Neural cell (in vitro differentiated cells): ENCODE results near the gene GSS. TPM values are rescaled to one million over a fixed set of nuclear protein-coding genes. Genes with fewer than 3 reads are reported as not detected.

ENCODE experiments used
- H2AFZ ChIP-seq: fragments of 200-600, 300-800 bp; sonication (generic), shearing (Covaris generic); 2 replicates; pipeline ENCODE4 v1.6.0; 2014; ENCODE audit warnings: low read depth, mild to moderate bottlenecking, antibody characterized with exemption, low read length, moderate library complexity
- H3F3A ChIP-seq: fragments of 200-600 bp; shearing (Covaris generic); 2 replicates; pipeline ENCODE4 v1.6.1; 2016; ENCODE audit warnings: mild to moderate bottlenecking, moderate library complexity, mixed read lengths, antibody characterized with exemption, low read length; ENCODE audit not compliant: insufficient read depth, poor library complexity, severe bottlenecking
- H3K27ac ChIP-seq: fragments of 200-600, 300-800 bp; sonication (generic), shearing (Covaris generic); 2 replicates; pipeline ENCODE4 v1.5.1; 2014; ENCODE audit warnings: mild to moderate bottlenecking, low read length, moderate library complexity
- H3K27me3 ChIP-seq: fragments of 300-800, 200-600 bp; sonication (generic), shearing (Covaris generic); 2 replicates; pipeline ENCODE4 v1.6.0; 2014; ENCODE audit warnings: mild to moderate bottlenecking, low read depth, low read length, moderate library complexity; ENCODE audit not compliant: insufficient read depth
- H3K36me3 ChIP-seq: fragments of 300-800, 200-600 bp; sonication (generic), shearing (Covaris generic); 2 replicates; pipeline ENCODE4 v1.5.1; 2014; ENCODE audit warnings: mild to moderate bottlenecking, antibody characterized with exemption, low read length, moderate library complexity; ENCODE audit not compliant: insufficient read depth
- H3K4me2 ChIP-seq: fragments of 300-800, 200-600 bp; sonication (generic), shearing (Covaris generic); 2 replicates; pipeline ENCODE4 v1.6.0; 2014; ENCODE audit warnings: mild to moderate bottlenecking, low read length
- H3K4me3 ChIP-seq: fragments of 300-800, 200-600 bp; sonication (generic), shearing (Covaris generic); 2 replicates; pipeline ENCODE4 v1.5.1; 2014; ENCODE audit warnings: mild to moderate bottlenecking, low read length, moderate library complexity
- H3K79me2 ChIP-seq: fragments of 200-600 bp; shearing (Covaris generic); replicated peaks from 2 replicates; pipeline ENCODE4 v1.6.0; 2014; ENCODE audit warnings: mild to moderate bottlenecking, low read length, moderate library complexity; ENCODE audit not compliant: insufficient read depth
- H3K9ac ChIP-seq: fragments of 300-800, 200-600 bp; sonication (generic), shearing (Covaris generic); 2 replicates; pipeline ENCODE4 v1.6.1; 2016; ENCODE audit warnings: mild to moderate bottlenecking, low read length, mixed read lengths
- H3K9me2 ChIP-seq: fragments of 200-600 bp; shearing (Covaris generic); 2 replicates; pipeline ENCODE4 v1.6.1; 2016; ENCODE audit warnings: mild to moderate bottlenecking, low read length, mixed read lengths; ENCODE audit not compliant: insufficient read depth
- H3K9me3 ChIP-seq: fragments of 200-600, 300-800 bp; sonication (generic), shearing (Covaris generic); 2 replicates; pipeline ENCODE4 v1.6.1; 2016; ENCODE audit warnings: mild to moderate bottlenecking, mixed run types, low read length, moderate library complexity, mixed read lengths
- H4K20me1 ChIP-seq: fragments of 200-600 bp; shearing (Covaris generic); 2 replicates; pipeline ENCODE4 v1.6.1; 2016; ENCODE audit warnings: mild to moderate bottlenecking, mixed run types; ENCODE audit not compliant: insufficient read depth
- CTCF ChIP-seq: fragments of 450-650 bp; IDR thresholded peaks from 2 replicates; pipeline ENCODE4 v1.5.1; 2014; ENCODE audit warnings: antibody characterized with exemption, mild to moderate bottlenecking, moderate library complexity; ENCODE audit not compliant: poor library complexity, severe bottlenecking
- EP300 ChIP-seq: fragments of 450-650 bp; conservative IDR thresholded peaks from 2 replicates; pipeline ENCODE4 v1.6.1; 2014; ENCODE audit warnings: antibody characterized with exemption, mild to moderate bottlenecking, moderate library complexity; ENCODE audit not compliant: poor library complexity, severe bottlenecking
- EZH2 ChIP-seq: fragments of 200-600, 300-800 bp; shearing (Covaris generic), sonication (generic); IDR thresholded peaks from 2 replicates; pipeline ENCODE4 v1.6.1; 2014; ENCODE audit warnings: antibody characterized with exemption, low read length, borderline replicate concordance, mild to moderate bottlenecking; ENCODE audit not compliant: insufficient read depth, poor library complexity, severe bottlenecking
- MXI1 ChIP-seq: fragments of 450-650 bp; conservative IDR thresholded peaks from 2 replicates; pipeline ENCODE4 v1.6.1; 2014; ENCODE audit warnings: antibody characterized with exemption, mild to moderate bottlenecking; ENCODE audit not compliant: poor library complexity, severe bottlenecking
- POLR2AphosphoS5 ChIP-seq: IDR thresholded peaks from 2 replicates; pipeline ENCODE4 v1.6.1; 2012
- RAD21 ChIP-seq: fragments of 450-650 bp; conservative IDR thresholded peaks from 2 replicates; pipeline ENCODE4 v1.6.1; 2014; ENCODE audit warnings: antibody characterized with exemption, mild to moderate bottlenecking, moderate library complexity
- REST ChIP-seq: IDR thresholded peaks from 2 replicates; pipeline ENCODE4 v1.6.1; 2012; ENCODE audit warnings: borderline replicate concordance
- SMC3 ChIP-seq: fragments of 450-650 bp; conservative IDR thresholded peaks from 2 replicates; pipeline ENCODE4 v1.6.1; 2014; ENCODE audit warnings: antibody characterized with exemption, mild to moderate bottlenecking, moderate library complexity; ENCODE audit not compliant: poor library complexity
- TAF1 ChIP-seq: IDR thresholded peaks from 2 replicates; pipeline ENCODE4 v1.6.1; 2012; ENCODE audit warnings: low read depth
- polyA plus RNA-seq: library from polyadenylated mRNA; depleted of rRNA; stranded (reverse); fragments of >200 nt; gene quantifications from 2 replicates; pipeline ENCODE4 v1.2.3, GENCODE V29; 2014

Gene GSS
- polyA plus RNA-seq, 1 donor from 2014 or later = 173 TPM

GRCh38 chr20:34989670-34990069 lies 34.1 kb upstream of the GSS start:
- Histone ChIP-seq H3K27me3 (no peaks in the 10 kb centered on the region), H2AFZ (no peak overlapping the region), H3K79me2 (no peaks in the 10 kb centered on the region), H3F3A (no peaks in the 10 kb centered on the region), H3K27ac (no peak overlapping the region), H4K20me1 (no peaks in the 10 kb centered on the region), H3K4me2 (no peak overlapping the region), H3K4me3 (no peak overlapping the region), H3K9ac (no peak overlapping the region), H3K9me3 (no peaks in the 10 kb centered on the region), H3K9me2 (no peaks in the 10 kb centered on the region), H3K36me3 (no peaks in the 10 kb centered on the region)
- TF ChIP-seq TAF1 (no peak), RAD21 (no peak), REST (no peak), POLR2AphosphoS5 (no peak), MXI1 (no peak), EZH2 (no peak), CTCF (no peak), EP300 (no peak), SMC3 (no peak)

GRCh38 chr20:34989118-34989517 lies 33.5 kb upstream of the GSS start:
- no peaks in the 10 kb centered on the region for H4K20me1 ChIP-seq
- H2AFZ ChIP-seq = no peak overlapping the region
- no peaks in the 10 kb centered on the region for H3K9me2 ChIP-seq
- H3K4me2 ChIP-seq = no peak overlapping the region
- no peaks in the 10 kb centered on the region for H3K9me3 ChIP-seq
- H3K27ac ChIP-seq = no peak overlapping the region
- H3K9ac ChIP-seq = no peak overlapping the region
- no peaks in the 10 kb centered on the region for H3K79me2 ChIP-seq
- TF ChIP-seq TAF1 = no peak
- no peak for TF ChIP-seq REST
- TF ChIP-seq RAD21 = no peak
- no peak for TF ChIP-seq EP300
- TF ChIP-seq SMC3 = no peak
- TF ChIP-seq CTCF = no peak
- no peak for TF ChIP-seq POLR2AphosphoS5
- no peak for TF ChIP-seq MXI1
- no peak for TF ChIP-seq EZH2
- H3K4me3 ChIP-seq = no peak overlapping the region
- H3K36me3 ChIP-seq = no peaks in the 10 kb centered on the region
- H3F3A ChIP-seq = no peaks in the 10 kb centered on the region
- H3K27me3 ChIP-seq = no peaks in the 10 kb centered on the region
